ENCODE results near the gene TACC3.

Gene TACC3

DNA sequence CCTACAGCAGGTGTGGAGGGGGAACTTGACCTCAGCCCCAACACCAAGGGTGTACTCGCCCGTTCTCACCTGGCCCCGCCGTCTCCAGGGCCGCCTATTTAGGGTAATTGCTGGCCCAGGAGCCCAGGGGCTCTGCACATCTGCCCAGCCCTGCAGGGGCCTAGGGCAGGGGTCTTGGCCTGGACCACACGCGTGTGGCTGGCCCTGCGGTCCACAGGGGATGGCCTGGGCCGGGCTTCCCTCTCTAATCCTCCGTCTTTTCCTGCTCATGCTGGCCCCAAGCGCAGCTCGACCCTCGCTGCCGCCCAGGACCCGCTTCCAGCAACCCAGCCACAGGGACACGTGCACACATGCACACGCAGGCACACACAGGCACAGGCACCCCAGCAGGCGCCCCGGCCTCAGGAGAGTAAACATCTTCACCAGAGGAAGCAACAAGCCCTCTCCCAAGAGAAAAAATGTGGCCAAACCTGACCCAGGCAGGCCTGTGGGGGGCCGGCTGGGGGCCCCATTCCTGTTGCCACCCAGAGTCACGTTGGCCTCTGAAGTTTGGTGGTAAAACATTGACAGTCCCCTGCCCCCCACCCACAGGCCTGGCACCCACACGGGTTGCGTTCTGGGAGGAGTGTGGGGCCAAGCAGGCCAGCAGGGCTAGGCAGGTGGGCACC, 47.2 kb downstream of the TACC3 start:
- POLR2A ChIA-PET = interaction anchor here (1.0 kb wide), 3 partner anchors 25 to 56 kb away, joined by 3 to 4 read pairs (median 4); partner anchors contain the start of genes SLBP, TACC3 and TMEM129
- no peak for TF ChIP-seq BHLHE40 (IDR thresholded peaks at IDR 0.05; ENCODE audit: borderline replicate concordance)
- TF ChIP-seq FOXA1 (IDR thresholded peaks at IDR 0.05) = no peak
- no peak for TF ChIP-seq NFRKB (IDR thresholded peaks at IDR 0.05)
- TF ChIP-seq FOXK2 (IDR thresholded peaks at IDR 0.05) = no peak
- TF ChIP-seq, protein P1, sequence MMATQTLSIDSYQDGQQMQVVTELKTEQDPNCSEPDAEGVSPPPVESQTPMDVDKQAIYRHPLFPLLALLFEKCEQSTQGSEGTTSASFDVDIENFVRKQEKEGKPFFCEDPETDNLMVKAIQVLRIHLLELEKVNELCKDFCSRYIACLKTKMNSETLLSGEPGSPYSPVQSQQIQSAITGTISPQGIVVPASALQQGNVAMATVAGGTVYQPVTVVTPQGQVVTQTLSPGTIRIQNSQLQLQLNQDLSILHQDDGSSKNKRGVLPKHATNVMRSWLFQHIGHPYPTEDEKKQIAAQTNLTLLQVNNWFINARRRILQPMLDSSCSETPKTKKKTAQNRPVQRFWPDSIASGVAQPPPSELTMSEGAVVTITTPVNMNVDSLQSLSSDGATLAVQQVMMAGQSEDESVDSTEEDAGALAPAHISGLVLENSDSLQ (IDR thresholded peaks at IDR 0.05) = no peak
- no peak for TF ChIP-seq ZNF384 (IDR thresholded peaks at IDR 0.05)
- TF ChIP-seq CTBP1 (IDR thresholded peaks at IDR 0.05; ENCODE audit: borderline replicate concordance) = no peak
- TF ChIP-seq SUZ12 (IDR thresholded peaks at IDR 0.05) = no peak
- no peak for TF ChIP-seq ELF4 (IDR thresholded peaks at IDR 0.05)
- TF ChIP-seq L3MBTL2 (conservative IDR thresholded peaks at IDR 0.05) = no peak
- no peak for TF ChIP-seq LEF1 (IDR thresholded peaks at IDR 0.05; ENCODE audit: borderline replicate concordance)
- no peak for TF ChIP-seq FOXM1 (IDR thresholded peaks at IDR 0.05; ENCODE audit: borderline replicate concordance)
- TF ChIP-seq SP1 (IDR thresholded peaks at IDR 0.05) = no peak
- TF ChIP-seq TARDBP (IDR thresholded peaks at IDR 0.05) = no peak
- no peak for TF ChIP-seq HDGF (IDR thresholded peaks at IDR 0.05; ENCODE audit: borderline replicate concordance)
- no peak for TF ChIP-seq ARNT (IDR thresholded peaks at IDR 0.05)
- DNase-seq (ENCODE audit: extremely low spot score) = no peak
- CTCF ChIA-PET = interaction anchor here (0.6 to 1.6 kb wide), 7 partner anchors 9 to 131 kb away, joined by 3 to 7 read pairs (median 4); partner anchors contain the start of gene FGFR3

DNA sequence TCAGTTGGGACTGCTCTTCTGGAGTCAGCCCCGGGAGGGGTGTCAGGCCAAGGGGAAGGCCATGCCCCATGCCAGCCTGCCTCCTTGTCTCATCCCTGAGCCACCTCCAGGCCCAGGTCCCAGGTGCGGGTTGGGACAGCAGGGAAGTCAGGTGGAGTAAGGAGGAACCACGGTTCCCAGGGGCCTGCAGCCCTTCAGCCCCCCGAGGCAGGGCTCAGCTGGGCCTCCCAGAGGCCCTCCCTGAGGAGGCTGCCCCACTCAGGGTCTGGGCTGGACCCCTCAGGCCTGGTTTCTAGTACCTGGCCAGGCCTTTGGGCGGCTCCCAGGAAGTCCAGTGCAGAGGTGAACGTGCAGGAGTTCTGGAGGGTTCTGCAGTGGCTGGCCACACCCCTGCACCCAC, 48.4 kb downstream of the TACC3 start:
- no peak for TF ChIP-seq FOXK2 (IDR thresholded peaks at IDR 0.05)
- ChIA-PET POLR2A (no interaction called here), CTCF (no interaction called here)
- no peak for DNase-seq (ENCODE audit: extremely low spot score)

DNA sequence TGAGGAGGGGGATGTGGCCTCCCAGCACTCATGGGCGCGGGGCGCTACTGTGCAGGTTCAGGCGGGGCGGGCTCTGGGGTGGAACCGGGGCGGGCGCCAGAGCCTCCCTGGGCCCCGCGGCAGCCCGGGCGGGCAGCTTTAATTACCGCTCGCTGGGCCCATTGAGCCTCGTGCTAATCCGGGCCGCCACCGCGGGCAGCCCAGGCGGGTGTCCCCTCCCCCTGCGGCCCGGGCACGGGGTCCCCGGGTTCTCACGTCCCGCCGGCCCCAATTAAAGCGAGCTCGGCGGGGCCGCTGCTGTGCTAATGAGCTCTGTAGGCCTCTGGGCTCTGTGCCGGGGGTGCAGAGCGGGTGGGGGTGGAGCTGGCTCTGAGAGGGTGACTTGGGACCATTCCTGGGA, 48.9 kb downstream of the TACC3 start:
- POLR2A ChIA-PET = no interaction called here
- no peak for DNase-seq (ENCODE audit: extremely low spot score)
- CTCF ChIA-PET = no interaction called here
- no peak for TF ChIP-seq LEF1 (IDR thresholded peaks at IDR 0.05; ENCODE audit: borderline replicate concordance)
- no peak for TF ChIP-seq ELF4 (IDR thresholded peaks at IDR 0.05)
- no peak for TF ChIP-seq HDGF (IDR thresholded peaks at IDR 0.05; ENCODE audit: borderline replicate concordance)
- TF ChIP-seq NFRKB (IDR thresholded peaks at IDR 0.05) = no peak
- no peak for TF ChIP-seq FOXA1 (IDR thresholded peaks at IDR 0.05)
- TF ChIP-seq TARDBP (IDR thresholded peaks at IDR 0.05) = no peak
- no peak for TF ChIP-seq SP1 (IDR thresholded peaks at IDR 0.05)
- no peak for TF ChIP-seq ARNT (IDR thresholded peaks at IDR 0.05)
- TF ChIP-seq CTBP1 (IDR thresholded peaks at IDR 0.05; ENCODE audit: borderline replicate concordance) = no peak

DNA sequence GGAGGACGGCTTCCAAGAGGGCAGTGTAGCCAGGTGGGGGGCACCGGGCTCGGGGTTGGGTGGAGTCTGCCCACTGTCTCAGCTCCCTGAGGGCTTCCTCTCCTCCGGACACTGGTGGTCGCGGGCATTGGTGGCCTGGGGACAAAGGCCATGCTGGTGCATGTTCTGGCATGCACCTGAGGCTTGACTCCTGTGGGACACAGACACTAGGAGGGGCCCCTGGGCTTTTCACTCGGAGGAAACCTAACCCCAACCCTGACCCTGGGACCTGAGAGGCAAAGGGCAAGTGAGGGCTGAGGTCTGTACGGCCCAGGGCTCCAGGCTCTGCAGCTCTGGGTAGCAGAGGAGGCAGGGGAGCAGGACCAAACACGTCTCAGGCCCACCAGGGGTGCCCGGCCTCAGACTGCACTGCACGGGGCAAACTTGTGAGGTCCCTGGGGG, 49.5 kb downstream of the TACC3 start:
- ChIA-PET CTCF (no interaction called here), POLR2A (no interaction called here)
- DNase-seq (ENCODE audit: extremely low spot score) = no peak
- TF ChIP-seq ARNT (IDR thresholded peaks at IDR 0.05) (no peak), LEF1 (IDR thresholded peaks at IDR 0.05; ENCODE audit: borderline replicate concordance) (no peak), BHLHE40 (IDR thresholded peaks at IDR 0.05; ENCODE audit: borderline replicate concordance) (no peak), SUZ12 (IDR thresholded peaks at IDR 0.05) (no peak), SP1 (IDR thresholded peaks at IDR 0.05) (no peak), TARDBP (IDR thresholded peaks at IDR 0.05) (no peak), NFRKB (IDR thresholded peaks at IDR 0.05) (no peak), HDGF (IDR thresholded peaks at IDR 0.05; ENCODE audit: borderline replicate concordance) (no peak), FOXK2 (IDR thresholded peaks at IDR 0.05) (no peak), ELF4 (IDR thresholded peaks at IDR 0.05) (no peak), L3MBTL2 (conservative IDR thresholded peaks at IDR 0.05) (no peak), CTBP1 (IDR thresholded peaks at IDR 0.05; ENCODE audit: borderline replicate concordance) (no peak), FOXM1 (IDR thresholded peaks at IDR 0.05; ENCODE audit: borderline replicate concordance) (no peak), FOXA1 (IDR thresholded peaks at IDR 0.05) (no peak), ZNF384 (IDR thresholded peaks at IDR 0.05) (no peak)
- TF ChIP-seq, protein P1 (IDR thresholded peaks at IDR 0.05) = no peak

DNA sequence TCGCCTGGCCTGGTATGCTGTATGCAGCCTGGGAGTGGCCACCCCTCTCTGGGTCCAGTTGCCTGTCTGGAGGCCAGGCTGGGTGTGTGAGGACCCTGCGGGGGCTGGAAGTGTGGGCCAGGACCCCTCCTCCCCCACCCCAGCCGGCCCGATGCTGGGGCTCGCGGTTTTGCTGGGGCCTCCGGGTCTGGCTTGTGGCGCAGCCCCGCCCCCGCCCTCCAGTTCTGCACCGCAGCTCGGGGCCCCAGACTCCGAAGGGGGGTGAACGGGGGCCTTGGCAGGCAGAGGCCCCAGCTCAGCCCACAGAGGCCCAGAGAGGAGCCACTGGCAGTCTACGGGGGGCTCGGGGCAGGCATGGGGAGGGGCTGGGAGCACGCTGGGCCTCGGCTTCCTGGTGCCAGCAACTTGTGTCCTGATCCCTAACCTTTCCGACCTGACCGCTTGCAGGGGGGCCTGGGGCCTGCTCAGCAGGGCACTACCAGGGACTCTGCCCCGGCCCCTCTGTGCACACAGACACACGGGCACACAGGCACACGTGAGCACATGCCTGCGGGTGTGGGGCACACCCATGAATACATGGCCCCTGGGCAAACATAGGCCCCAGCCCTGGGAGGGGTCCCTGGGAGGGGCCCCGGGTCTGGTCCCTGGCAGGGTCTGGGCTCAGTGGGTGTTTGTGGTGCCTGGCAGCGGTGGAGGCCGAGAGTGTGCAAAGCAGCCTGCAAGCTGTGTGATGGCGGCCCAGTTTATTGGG, 50.4 kb downstream of the TACC3 start:
- POLR2A ChIA-PET = no interaction called here
- CTCF ChIA-PET = no interaction called here
- TF ChIP-seq SUZ12 (IDR thresholded peaks at IDR 0.05) (no peak), ARNT (IDR thresholded peaks at IDR 0.05) (no peak), FOXK2 (IDR thresholded peaks at IDR 0.05) (no peak), NFRKB (IDR thresholded peaks at IDR 0.05) (no peak), FOXA1 (IDR thresholded peaks at IDR 0.05) (no peak), CTBP1 (IDR thresholded peaks at IDR 0.05; ENCODE audit: borderline replicate concordance) (no peak), BHLHE40 (IDR thresholded peaks at IDR 0.05; ENCODE audit: borderline replicate concordance) (no peak), FOXM1 (IDR thresholded peaks at IDR 0.05; ENCODE audit: borderline replicate concordance) (no peak), TARDBP (IDR thresholded peaks at IDR 0.05) (no peak), ELF4 (IDR thresholded peaks at IDR 0.05) (no peak), SP1 (IDR thresholded peaks at IDR 0.05) (no peak), ZNF384 (IDR thresholded peaks at IDR 0.05) (no peak), L3MBTL2 (conservative IDR thresholded peaks at IDR 0.05) (no peak), LEF1 (IDR thresholded peaks at IDR 0.05; ENCODE audit: borderline replicate concordance) (no peak), HDGF (IDR thresholded peaks at IDR 0.05; ENCODE audit: borderline replicate concordance) (no peak)
- TF ChIP-seq, protein P1 (IDR thresholded peaks at IDR 0.05) = no peak

More for the DNA sequence above, 50.4 kb downstream of the TACC3 start:
- DNase-seq (ENCODE audit: extremely low spot score) = no peak

Measured in HEK293T (cell line).